ENCODE measurements around the gene IL34.

IL34 gene

DNA sequence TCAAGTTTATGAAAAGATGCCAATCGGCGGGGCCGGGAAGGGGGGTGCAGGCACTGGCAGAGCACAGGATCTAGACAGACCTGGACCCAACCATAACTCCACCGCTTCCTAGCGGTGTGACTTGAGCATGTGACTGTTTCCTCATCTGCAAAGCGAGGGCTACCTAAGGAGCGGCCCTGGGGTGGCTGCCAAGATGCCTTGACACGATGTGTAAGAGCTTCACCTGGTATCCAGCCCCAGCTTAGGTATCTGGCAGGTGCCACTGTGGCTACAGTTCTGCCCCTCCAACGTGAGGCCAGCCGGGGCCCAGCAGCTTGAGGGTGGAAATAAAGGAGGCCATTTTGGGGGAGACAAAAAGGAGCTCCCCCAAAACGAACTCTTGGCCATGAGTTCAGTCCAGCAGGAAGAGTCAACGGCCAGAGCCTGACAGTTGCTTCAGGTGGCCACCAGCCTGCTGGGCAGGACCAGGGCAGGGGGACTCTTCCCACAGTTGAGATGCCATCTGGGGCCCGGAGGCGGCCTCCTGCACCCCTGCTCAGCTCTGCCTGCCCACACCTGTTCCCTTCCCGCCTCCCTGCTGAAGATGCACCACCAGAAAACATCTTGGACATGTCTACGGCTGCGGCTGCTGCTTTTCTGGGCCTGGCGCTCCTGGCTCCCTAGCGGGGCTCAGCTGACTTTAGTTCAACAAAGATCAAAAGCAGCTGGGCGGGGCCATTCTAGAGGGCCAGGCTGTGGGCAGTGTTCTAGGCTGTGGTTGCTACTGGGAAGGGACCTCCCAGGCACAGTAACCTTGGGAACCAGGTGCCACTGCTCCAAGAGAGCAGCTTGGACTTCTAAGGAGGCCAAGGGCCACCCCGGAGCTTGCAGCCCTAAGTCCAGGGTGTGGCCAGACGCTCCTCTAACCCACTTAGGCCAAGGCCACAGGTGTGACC is 42.9 kb downstream of the IL34 start:
- DNase-seq (ENCODE audit: low spot score): no peak

GRCh38 chr16:70689970-70690891 is 43.9 kb downstream of the IL34 start:
- no peak for DNase-seq (ENCODE audit: low spot score)

DNA sequence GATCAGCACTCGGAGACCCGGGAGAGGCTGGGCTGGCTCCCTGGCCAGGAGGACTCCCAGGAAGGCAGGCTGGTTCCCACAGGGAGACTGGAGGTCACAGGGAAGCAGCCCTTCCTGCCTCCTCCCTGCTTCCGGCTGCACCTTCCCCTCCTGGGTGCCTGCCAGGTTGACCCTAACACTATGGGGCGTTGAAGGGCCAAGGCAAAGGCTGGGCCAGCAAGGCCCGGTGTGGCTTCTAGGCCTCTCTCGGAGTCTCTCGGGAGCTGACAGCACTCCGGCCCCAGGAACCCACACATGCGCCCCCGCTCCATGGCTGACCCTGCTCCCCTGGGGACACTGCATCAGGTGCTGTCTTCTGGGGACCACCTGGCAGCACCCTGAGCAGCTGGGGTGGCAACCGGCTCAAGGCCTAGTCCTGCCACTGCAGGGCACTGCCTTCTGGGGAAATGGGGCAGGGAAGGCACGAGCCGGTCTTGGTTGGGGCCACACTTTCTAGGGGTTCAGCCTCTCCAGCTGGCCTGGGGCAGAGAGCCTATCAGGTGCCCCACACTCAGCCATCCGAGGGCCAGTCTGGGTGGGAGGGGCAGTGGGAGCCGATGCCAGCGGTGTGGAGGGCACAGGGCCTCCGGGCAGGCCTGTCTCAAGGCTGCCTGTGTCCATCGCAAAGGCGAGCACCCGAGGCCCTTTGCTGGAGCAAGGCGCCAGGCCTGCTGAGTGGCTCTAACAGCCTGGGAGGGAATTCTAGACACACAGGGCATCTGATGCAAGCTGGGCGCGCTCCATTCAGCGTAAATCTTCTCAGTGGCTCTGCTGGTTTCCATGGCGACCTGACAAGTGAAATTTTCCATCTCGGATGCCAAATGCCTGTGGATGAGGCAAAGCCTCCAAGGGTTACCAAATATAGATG is 45.1 kb downstream of the IL34 start:
- DNase-seq (ENCODE audit: low spot score): no peak

GRCh38 chr16:70692130-70692872 is 45.9 kb downstream of the IL34 start:
- no peak for DNase-seq (ENCODE audit: low spot score)

GRCh38 chr16:70692873-70693671 is 46.7 kb downstream of the IL34 start:
- no peak for DNase-seq (ENCODE audit: low spot score)

- DNase-seq (ENCODE audit: low spot score): no peak
These were observed 47.9 kb downstream of the IL34 start for GRCh38 chr16:70694088-70694867.

DNA sequence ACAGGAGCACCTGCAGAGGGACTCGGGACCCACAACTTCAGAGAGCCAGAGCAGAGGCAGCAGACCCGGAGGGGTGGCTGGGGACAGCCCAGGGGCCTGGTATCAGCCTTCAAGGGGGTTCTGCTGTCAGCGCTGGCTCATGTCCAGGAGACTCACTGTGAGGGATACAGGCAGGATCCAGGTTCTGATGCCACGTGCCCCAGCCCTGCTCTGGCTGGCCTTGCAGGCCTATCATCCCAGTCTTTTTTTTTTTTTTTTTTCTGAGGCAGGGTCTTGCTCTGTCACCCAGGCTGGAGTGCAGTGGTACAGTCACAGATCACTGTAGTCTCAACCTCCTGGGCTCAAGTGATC is 48.5 kb downstream of the IL34 start:
- DNase-seq (ENCODE audit: low spot score): no peak

DNA sequence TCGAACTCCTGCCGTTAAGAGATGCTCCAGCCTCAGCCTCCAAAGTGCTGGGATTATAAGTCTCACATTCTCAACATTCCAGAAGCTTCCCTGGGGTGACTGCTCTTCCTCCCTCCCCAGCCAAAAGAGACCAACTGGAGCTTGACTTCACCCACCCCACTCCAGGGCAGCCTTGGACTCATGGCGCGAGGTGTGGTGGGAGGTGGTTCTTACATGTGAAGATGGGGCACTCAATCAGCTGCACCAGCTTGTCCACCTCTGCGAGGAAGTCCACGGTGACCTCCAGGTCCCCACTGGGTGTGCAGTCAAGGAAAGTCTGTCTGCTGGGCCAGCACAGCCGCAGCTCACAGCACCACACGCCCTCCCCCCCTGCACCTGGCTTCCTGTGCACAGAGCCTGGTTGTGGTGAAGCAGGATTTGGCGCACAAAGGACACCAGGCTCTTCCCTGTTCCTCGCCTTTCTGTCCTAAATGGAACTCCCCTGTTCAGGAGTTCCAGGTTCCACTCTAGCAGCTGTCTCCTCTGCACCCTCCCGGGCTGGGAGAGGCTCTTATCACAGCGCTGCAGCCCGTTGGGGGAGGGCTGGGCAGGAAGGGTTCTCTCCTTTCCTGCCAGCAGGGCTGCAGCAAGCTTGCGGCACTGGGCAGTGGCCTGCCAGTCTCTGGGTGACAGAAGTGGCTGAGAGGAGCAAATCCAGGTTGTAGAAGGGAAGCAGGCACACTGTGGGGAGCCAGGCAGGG is 49.1 kb downstream of the IL34 start:
- no peak for DNase-seq (ENCODE audit: low spot score)

DNA sequence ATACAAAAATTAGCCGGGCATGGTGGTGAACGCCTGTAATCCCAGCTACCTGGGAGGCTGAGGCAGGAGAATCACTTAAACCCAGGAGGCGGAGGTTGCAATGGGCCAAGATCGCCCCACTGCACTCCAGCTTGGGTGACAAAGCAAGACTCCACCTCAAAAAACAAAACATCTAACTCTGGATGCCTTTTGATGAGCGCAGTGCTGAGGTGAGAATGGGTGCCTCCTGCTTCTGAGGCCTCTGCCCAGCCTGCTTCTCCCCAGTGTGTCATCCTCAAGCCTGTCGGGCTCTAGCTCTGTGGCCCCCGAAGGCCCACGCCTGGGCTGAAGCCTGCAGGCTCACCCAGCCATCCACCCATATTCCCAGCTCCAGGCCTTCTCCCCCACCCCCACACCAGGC is 50.0 kb downstream of the IL34 start:
- no peak for DNase-seq (ENCODE audit: low spot score)

- no peak for DNase-seq (ENCODE audit: low spot score)
These were observed 50.7 kb downstream of the IL34 start for GRCh38 chr16:70696952-70697593.

DNA sequence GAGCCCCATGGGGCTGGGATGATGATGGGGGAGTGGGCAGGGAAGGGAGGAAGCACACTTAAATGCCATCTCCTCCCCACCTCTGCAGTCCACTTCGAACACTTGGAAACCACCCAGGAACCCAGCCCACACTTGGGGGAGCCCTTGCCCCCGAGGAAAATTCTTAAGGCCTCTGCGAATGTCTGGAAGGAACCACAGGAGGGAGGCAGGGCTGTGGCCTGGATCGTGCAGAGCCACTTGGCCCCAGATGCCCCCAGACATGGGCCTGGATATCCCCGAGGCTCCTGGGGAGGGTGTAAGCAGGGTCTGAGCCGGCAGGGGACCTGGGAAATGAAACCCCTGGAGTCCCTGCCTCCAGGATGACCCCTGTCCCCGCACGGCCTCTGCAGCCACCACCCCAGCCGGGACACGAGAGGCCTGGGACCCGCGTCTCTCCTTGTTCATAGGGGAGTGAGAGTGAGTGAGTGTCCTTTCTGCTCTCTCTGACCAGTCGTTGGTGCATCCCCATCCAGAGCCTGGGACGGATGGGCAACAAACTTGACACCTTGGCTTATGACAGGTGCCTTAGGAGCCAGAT is 51.3 kb downstream of the IL34 start:
- no peak for DNase-seq (ENCODE audit: low spot score)

DNA sequence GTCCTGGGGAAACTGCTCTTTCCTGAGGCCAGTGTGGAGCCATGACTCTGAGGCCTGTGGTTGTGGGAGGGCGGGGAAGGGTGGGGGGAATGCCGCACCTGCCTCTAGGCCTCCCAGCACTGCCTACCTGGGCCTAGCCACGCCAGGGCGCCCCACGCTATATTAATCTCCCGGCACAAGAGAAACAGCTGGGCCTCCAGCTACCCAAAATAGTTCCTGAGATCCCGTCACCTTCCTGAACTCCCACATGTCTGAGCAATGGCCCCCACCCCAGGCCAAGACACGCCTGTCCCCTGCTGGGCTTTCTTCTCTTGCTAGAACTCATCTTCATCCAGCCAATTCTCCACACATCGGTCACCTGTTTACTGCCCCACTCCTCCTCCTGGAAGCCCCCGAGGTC is 52.5 kb downstream of the IL34 start:
- DNase-seq (ENCODE audit: low spot score): no peak

DNA sequence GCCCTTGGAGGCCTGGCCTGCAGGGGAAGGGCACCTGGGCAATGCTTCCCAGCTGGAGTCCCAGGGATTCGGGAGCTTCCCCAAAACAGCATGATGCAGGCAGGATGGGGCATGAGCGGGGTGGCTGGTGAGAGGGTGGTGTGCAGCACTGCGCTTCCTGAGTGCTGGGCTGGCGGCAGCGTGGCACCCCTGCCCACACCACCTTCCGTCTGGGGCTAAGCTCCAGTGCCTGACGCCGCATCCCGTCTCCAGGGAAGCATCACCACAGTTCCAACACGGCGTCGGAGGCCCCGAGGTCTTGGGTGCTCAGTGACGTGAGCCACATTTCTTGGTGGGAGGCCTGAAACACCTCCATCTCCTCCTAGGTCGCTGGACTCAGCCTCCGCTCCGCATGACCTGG is 53.3 kb downstream of the IL34 start:
- no peak for DNase-seq (ENCODE audit: low spot score)

GRCh38 chr16:70700101-70701020 is 54.0 kb downstream of the IL34 start:
- no peak for DNase-seq (ENCODE audit: low spot score)

GRCh38 chr16:70701036-70701435 is 54.7 kb downstream of the IL34 start:
- no peak for DNase-seq (ENCODE audit: low spot score)

DNA sequence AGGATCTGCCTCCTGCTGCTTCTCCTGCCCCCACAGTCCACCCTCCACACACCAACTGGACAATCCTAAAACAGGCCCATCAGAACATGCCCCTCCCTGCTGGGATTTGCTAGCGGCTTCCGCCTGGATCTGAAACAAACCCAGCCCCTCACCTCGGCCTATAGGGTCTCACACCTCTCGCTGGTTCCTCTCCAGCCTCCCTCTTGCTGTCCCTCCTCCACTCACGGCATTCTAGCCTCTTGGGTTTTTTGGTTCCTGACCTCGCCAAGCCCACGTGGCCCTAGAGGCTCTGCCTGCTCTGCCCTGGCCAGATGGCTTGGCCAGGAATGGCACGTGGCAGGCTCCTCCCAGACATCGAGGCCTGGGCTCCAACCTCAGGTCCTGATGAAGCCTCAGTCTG is 55.2 kb downstream of the IL34 start:
- no peak for DNase-seq (ENCODE audit: low spot score)

DNA sequence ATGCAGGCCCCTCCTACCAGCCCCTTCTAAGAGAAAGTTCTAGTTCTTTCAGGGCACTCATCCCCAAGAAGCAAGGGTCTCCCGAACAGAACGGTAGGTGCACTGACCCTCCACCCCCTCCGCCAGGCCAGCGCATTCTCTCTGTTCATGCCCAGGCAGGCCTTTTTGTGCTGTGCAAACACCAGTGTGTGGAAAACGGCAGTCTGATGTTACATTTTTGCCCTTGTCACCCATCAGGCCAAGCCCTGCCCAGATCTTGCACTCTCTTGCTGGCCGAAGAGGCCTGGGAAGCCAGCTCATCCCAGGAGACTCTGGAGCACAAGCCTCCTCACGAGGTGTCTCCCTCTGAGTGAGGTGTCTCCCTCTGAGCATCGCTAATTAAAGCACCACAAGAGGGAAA is 55.6 kb downstream of the IL34 start:
- DNase-seq (ENCODE audit: low spot score): no peak

Data from activated CD4-positive, alpha-beta T cell treated with anti-CD3 and anti-CD28 coated beads, Interleukin-2, Interleukin-4, amounts not matched to agents 100 ng/mL and 50 ng/mL, durations not matched to agents 16 hours and 8 hours (primary cell).